Heart right ventricle (tissue), 16 donors: ENCODE measurements around the gene ACTRT2. TPM values are rescaled to one million over a fixed set of nuclear protein-coding genes. Genes with fewer than 3 reads are reported as not detected.

ENCODE experiments used
- ATAC-seq, 8 donors: fragments of 200-7000 bp; cut with Tn5 transposase; one replicate each; pipeline ENCODE4 v1.9.1; 2020; ENCODE audit warnings: mild to moderate bottlenecking in 8 of 8, moderate library complexity in 8 of 8, moderate number of reproducible peaks in 1 of 8
- DNase-seq, 2 donors: peaks; one replicate each; pipeline ENCODE4 v3.0.0-alpha.2; 2020
- H3K27ac ChIP-seq, 10 donors: fragments of 200-600 bp; sonication (generic) in 2 of 10; one replicate each; pipeline versions ENCODE4 v1.5.0 to v1.8.0; 2020 to 2022; ENCODE audit warnings: mild to moderate bottlenecking in 3 of 10
- H3K27me3 ChIP-seq, 7 donors: fragments of 200-600 bp; one replicate each; pipeline ENCODE4 v1.8.0; 2021 to 2022; ENCODE audit warnings: mild to moderate bottlenecking in 2 of 7
- H3K36me3 ChIP-seq, 9 donors: fragments of 200-600 bp; sonication (generic) in 1 of 9; one replicate each; pipeline versions ENCODE4 v1.5.0 to v1.8.0; 2020 to 2022; ENCODE audit warnings: mild to moderate bottlenecking in 2 of 9
- H3K4me1 ChIP-seq, 9 donors: fragments of 200-600 bp; sonication (generic) in 1 of 9; one replicate each; pipeline versions ENCODE4 v1.5.0 to v1.8.0; 2020 to 2022; ENCODE audit warnings: mild to moderate bottlenecking in 4 of 9
- H3K4me3 ChIP-seq, 10 donors: fragments of 200-600 bp; sonication (generic) in 2 of 10; one replicate each; pipeline versions ENCODE4 v1.5.0 to v1.8.0; 2020 to 2022; ENCODE audit warnings: mild to moderate bottlenecking in 7 of 10, moderate library complexity in 2 of 10
- H3K9me3 ChIP-seq, 11 donors: fragments of 200-600 bp in 10 of 11; sonication (generic) in 2 of 11; one replicate each; pipeline versions ENCODE4 v1.5.0 to v1.8.0; 2013 to 2022; ENCODE audit warnings: mild to moderate bottlenecking in 2 of 11, control low read depth in 1 of 11, moderate library complexity in 1 of 11
- WGBS, 2 donors: extraction: QIAGEN DNeasy Blood & Tissue Kit; methylation state at CpG; one replicate each; pipeline ENCODE4 v1.1.7; 2013; ENCODE audit warnings: inconsistent platforms in 1 of 2; 5-methylcytosine and 5-hydroxymethylcytosine counted together
- intact Hi-C, 10 donors: fragments of 100-400 bp; cut with DNase I; formaldehyde crosslinking; loops; one replicate each; pipeline versions ENCODE4 v1.11.1 to v1.14.2; 2022
- polyA plus RNA-seq, 2 donors: library from polyadenylated mRNA; stranded (reverse); fragments of 200-250 nt; gene quantifications; one replicate each; pipeline ENCODE4 v1.2.3, GENCODE V29; 2013
- total RNA-seq, 10 donors: library from RNA; stranded (reverse); fragmentation: NEBNext Ultra II Directional in 3 of 10; extraction: Animal tissue kit (Norgen Biotek cat#: 25700) in 3 of 10; gene quantifications; one replicate each; pipeline versions ENCODE4 v1.2.1 to v1.2.4, GENCODE V29; 2021 to 2023
- TF ChIP-seq, protein P1 (sequence below), 9 donors: fragments of 200-600 bp; sonication (generic) in 2 of 9; IDR thresholded peaks; one replicate each; pipeline versions ENCODE4 v1.5.0 to v1.8.0; 2021 to 2022; ENCODE audit warnings: antibody characterized with exemption in 9 of 9, mild to moderate bottlenecking in 5 of 9, moderate library complexity in 1 of 9
- donor health status: Arrhythmogenic right ventricular cardiomyopathy.
- donor health status: ischemic (EF 13 %, LVEDD 7.1; RV severe dilation, severe dysfunction).
- donor health status: healthy with polysubstance abuse.
- donor health status: DM: no; HTN: yes; CAD: no.
- donor health status: DM: no; HTN: no; CAD: no.
- donor health status: ischemic (EF 25% LVEDD 6.9; RV normal size, moderate dysfunction).
- donor health status: ischemic (EF 25% LVEDD 5.7; RV mildly dilated, moderate dysfunction).
- donor health status: healthy.
- donor health status: DM: yes; HTN: yes; CAD: no.
- donor health status: Ischemic cardiomyopathy.
- donor health status: ischemic (EF 35%, LVEDD 5.7; RV mildly dilated, moderate dysfunction).
- donor health status: nonischemic (EF 11% LVEDD 7.7; RV severe dilation, severe dysfunction).
- donor health status: DM: yes; HTN: yes; CAD: no.
- donor health status: PGD.
- donor health status: ischemic (EF 29% LVEDD 5.4; RV normal size, mild dysfunction).
- donor health status: nonischemic (EF 23%, LVEDD 6.1; RV moderate dilation, normal function).

Gene ACTRT2
- total and polyA plus RNA-seq, 12 donors = not detected

DNA sequence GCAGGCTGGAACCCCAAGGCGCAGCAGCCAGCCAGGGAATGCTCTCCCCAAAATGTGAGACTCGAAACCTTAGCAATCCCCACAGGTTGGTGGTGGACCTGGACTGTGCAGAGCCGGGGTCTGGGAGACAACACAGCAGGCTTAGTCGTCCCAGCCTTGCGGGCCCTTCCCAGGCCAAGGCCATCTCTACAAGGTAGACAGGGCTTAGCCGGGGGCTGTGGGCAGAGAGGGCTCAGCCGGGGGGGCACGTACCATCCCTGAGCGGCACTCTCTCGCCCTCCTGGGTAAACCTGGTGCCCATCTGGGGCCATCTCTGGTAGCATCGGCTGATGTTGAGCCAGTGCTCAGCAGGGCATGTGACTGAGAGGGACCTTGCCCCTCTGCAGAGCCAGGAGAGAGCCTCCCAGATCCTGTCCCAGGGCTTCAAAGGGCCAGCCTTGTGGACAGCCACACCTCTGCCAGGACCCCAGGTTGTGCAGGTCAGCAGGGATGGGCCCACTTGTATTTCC, 2.2 kb upstream of the ACTRT2 start:
- intact Hi-C loops = loop anchor here in 2 of 10 donors (10.0 kb wide), 1 partner anchor 266 kb away; no protein-coding TSS in a partner anchor
- Histone ChIP-seq H3K4me3 (no peak overlapping the region), H3K9me3 (no peaks in the 10 kb centered on the region), H3K4me1 (no peaks in the 10 kb centered on the region), H3K27me3 (peaks cover under 1 to 38% (median 28%) of the 10 kb centered on the region in 7 donors), H3K36me3 (no peaks in the 10 kb centered on the region), H3K27ac (no peak overlapping the region)
- WGBS, 2 donors = 87 to 89% methylated on average over 11 of the region's 11 CpGs
- TF ChIP-seq, protein P1, sequence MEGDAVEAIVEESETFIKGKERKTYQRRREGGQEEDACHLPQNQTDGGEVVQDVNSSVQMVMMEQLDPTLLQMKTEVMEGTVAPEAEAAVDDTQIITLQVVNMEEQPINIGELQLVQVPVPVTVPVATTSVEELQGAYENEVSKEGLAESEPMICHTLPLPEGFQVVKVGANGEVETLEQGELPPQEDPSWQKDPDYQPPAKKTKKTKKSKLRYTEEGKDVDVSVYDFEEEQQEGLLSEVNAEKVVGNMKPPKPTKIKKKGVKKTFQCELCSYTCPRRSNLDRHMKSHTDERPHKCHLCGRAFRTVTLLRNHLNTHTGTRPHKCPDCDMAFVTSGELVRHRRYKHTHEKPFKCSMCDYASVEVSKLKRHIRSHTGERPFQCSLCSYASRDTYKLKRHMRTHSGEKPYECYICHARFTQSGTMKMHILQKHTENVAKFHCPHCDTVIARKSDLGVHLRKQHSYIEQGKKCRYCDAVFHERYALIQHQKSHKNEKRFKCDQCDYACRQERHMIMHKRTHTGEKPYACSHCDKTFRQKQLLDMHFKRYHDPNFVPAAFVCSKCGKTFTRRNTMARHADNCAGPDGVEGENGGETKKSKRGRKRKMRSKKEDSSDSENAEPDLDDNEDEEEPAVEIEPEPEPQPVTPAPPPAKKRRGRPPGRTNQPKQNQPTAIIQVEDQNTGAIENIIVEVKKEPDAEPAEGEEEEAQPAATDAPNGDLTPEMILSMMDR (IDR thresholded peaks at IDR 0.05) = no peak
- DNase-seq (no peak), ATAC-seq (no peak)

DNA sequence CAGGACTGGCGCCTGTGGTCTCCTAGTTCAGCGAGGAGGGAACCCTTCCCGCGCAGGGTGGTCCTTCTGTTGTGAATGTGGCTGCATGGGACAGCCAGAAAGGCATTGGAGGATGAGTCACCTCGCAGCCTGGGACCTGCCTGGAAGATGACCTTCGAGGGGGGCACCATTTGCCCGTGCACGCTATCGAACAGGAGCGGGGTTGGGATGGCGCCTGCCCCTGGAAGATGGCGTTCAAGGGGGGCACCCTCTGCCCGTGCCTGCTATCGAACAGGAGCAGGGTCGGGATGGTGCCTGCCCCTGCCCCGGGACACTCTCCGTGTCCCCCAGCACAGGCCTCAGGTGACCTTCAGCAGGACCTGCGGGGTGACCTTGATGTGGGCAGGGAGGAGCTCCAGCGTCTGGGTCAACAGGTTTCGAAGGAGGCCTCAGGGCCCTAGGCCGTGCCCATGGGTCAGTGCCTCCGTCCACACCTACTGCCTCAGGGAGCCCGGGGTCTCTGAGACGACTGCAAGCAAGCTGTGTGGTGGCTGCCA, 1.7 kb upstream of the ACTRT2 start:
- no peak overlapping the region for H3K27ac ChIP-seq
- intact Hi-C loops = loop anchor here in 2 of 10 donors (10.0 kb wide), 1 partner anchor 265 kb away; no protein-coding TSS in a partner anchor
- WGBS, 2 donors = 92 to 95% methylated on average over 24 of the region's 24 CpGs
- ATAC-seq (peak in 1 of 8 donors; percentile 8), DNase-seq (peak in 1 of 2 donors; percentile 6)
- no peaks in the 10 kb centered on the region for H3K4me1 ChIP-seq
- peaks cover 0 to 33% (median 22%) of the 10 kb centered on the region in 7 donors for H3K27me3 ChIP-seq
- H3K36me3 ChIP-seq = no peaks in the 10 kb centered on the region
- no peak overlapping the region for H3K4me3 ChIP-seq
- TF ChIP-seq, protein P1 (IDR thresholded peaks at IDR 0.05) = no peak
- H3K9me3 ChIP-seq = no peaks in the 10 kb centered on the region

DNA sequence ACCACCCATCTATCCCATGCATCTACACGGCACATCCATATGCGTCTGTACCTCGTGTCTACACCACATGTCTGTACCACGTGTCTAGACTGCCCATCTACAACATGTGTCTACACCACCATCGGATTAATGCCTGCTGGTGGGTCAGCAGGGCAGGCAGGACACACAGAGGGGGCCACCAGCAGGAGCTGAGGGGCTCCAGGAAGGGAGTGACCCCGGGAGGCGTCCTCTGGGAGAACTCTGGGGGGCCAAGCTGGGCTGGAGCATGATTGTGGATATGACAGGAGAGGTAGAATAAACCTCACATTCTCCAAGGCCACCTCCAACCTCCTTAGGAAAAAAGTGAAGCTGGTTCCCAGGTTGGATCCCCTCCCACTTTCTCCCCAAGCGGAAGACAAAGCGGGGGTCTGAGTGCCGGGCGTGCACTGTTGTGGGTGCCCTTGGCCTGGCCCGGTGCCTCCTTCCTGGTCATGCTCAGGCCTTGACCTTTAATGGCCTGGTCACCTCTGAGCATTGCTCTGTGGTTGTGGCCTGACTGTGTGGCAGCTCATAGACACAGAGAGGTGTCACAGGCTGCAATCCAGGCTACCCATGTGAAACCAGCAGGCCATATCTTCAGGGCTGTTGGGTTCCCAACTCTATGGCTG, 881 bp upstream of the ACTRT2 start:
- intact Hi-C loops = no loop called here
- H3K36me3 ChIP-seq = no peaks in the 10 kb centered on the region
- H3K27me3 ChIP-seq = peaks cover 0 to 25% (median 14%) of the 10 kb centered on the region in 7 donors
- H3K4me3 ChIP-seq = no peak overlapping the region
- no peaks in the 10 kb centered on the region for H3K4me1 ChIP-seq
- ATAC-seq (no peak), DNase-seq (no peak)
- TF ChIP-seq, protein P1 (IDR thresholded peaks at IDR 0.05) = no peak
- no peak overlapping the region for H3K27ac ChIP-seq
- 87 to 90% methylated on average over 12 of the region's 12 CpGs for WGBS, 2 donors
- no peaks in the 10 kb centered on the region for H3K9me3 ChIP-seq

DNA sequence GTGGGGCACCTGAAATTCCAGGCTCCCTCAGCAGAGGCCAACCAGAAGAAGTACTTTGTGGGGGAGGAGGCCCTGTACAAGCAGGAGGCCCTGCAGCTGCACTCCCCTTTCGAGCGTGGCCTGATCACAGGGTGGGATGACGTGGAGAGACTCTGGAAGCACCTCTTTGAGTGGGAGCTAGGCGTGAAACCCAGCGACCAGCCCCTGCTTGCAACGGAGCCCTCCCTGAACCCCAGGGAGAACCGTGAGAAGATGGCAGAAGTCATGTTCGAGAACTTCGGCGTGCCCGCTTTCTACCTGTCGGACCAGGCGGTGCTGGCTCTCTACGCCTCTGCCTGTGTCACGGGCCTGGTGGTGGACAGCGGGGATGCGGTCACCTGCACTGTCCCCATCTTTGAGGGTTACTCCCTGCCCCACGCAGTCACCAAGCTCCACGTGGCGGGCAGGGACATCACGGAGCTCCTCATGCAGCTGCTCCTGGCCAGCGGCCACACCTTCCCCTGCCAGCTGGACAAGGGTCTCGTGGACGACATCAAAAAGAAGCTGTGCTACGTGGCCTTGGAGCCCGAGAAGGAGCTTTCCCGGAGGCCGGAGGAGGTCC, 634 bp downstream of the ACTRT2 start:
- DNase-seq (peak in 1 of 2 donors; percentile 8), ATAC-seq (no peak)
- Histone ChIP-seq H3K4me1 (no peaks in the 10 kb centered on the region), H3K27me3 (peaks cover 0 to 16% (median 8%) of the 10 kb centered on the region in 7 donors), H3K4me3 (no peak overlapping the region), H3K36me3 (no peaks in the 10 kb centered on the region), H3K9me3 (no peaks in the 10 kb centered on the region), H3K27ac (no peak overlapping the region)
- intact Hi-C loops = no loop called here
- TF ChIP-seq, protein P1 (IDR thresholded peaks at IDR 0.05) = no peak
- 87 to 90% methylated on average over 28 of the region's 28 CpGs for WGBS, 2 donors
